Tibial nerve (tissue), 4 donors: Measurements from ENCODE around the gene IL21R. TPM values are rescaled to one million over a fixed set of nuclear protein-coding genes. Genes with fewer than 3 reads are reported as not detected.

ENCODE experiments used
- DNase-seq, 2 donors: peaks; one replicate each; pipeline ENCODE4 v3.0.0-alpha.2; 2019; ENCODE audit warnings: low spot score in 2 of 2
- H3K27ac ChIP-seq, 4 donors: fragments of 200-600 bp; sonication (generic) in 3 of 4; one replicate each; pipeline ENCODE4 v1.5.1; 2017 to 2019; ENCODE audit warnings: mild to moderate bottlenecking in 1 of 4
- H3K27me3 ChIP-seq, 2 donors: fragments of 200-600 bp; sonication (generic) in 1 of 2; one replicate each; pipeline versions ENCODE4 v1.5.1 to v1.6.0; 2017 to 2019
- H3K36me3 ChIP-seq, 3 donors: fragments of 200-600 bp; sonication (generic); one replicate each; pipeline ENCODE4 v1.5.1; 2018 to 2019
- H3K4me1 ChIP-seq, 4 donors: fragments of 200-600 bp; sonication (generic) in 3 of 4; one replicate each; pipeline ENCODE4 v1.5.1; 2017 to 2019
- H3K4me3 ChIP-seq, 4 donors: fragments of 200-600 bp; sonication (generic) in 3 of 4; one replicate each; pipeline ENCODE4 v1.5.1; 2017 to 2019; ENCODE audit warnings: mild to moderate bottlenecking in 1 of 4, moderate library complexity in 1 of 4
- H3K9me3 ChIP-seq, 4 donors: fragments of 200-600 bp; sonication (generic) in 3 of 4; one replicate each; pipeline ENCODE4 v1.5.1; 2017 to 2019
- CTCF ChIP-seq, 5 experiments: fragments of 200-600 bp in 3 of 5; fragments of 450-650 bp in 2 of 5; sonication (generic) in 3 of 5; IDR thresholded peaks; one replicate each; pipeline ENCODE4 v1.5.1; 2016 to 2019; ENCODE audit warnings: antibody characterized with exemption in 5 of 5, mild to moderate bottlenecking in 3 of 5, moderate library complexity in 2 of 5
- EP300 ChIP-seq, 2 donors: sonication (generic); formaldehyde crosslinking; IDR thresholded peaks; one replicate each; pipeline ENCODE4 v1.6.1; 2017; ENCODE audit warnings: antibody characterized with exemption in 2 of 2, mild to moderate bottlenecking in 1 of 2
- POLR2A ChIP-seq, 2 donors: fragments of 450-650 bp; IDR thresholded peaks; one replicate each; pipeline ENCODE4 v1.6.1; 2017; ENCODE audit warnings: antibody characterized with exemption in 2 of 2, mild to moderate bottlenecking in 2 of 2, moderate library complexity in 2 of 2
- WGBS, 2 donors: methylation state at CpG; one replicate each; pipeline ENCODE4 v1.1.5; 2018; 5-methylcytosine and 5-hydroxymethylcytosine counted together
- total RNA-seq, 4 donors: library from RNA; depleted of rRNA; stranded (reverse); fragments of >200 nt; gene quantifications; one replicate each; pipeline ENCODE4 v1.1.0, GENCODE V29; 2016

The IL21R gene
- total RNA-seq, 4 donors from 2014 or later = 0.21 to 1.2 TPM; not detected in 2

- 60 to 67% methylated on average over 27 to 28 of the region's 28 CpGs for WGBS, 2 donors
- no peak overlapping the region for H3K27ac ChIP-seq
- no peak overlapping the region for H3K4me3 ChIP-seq
- no peaks in the 10 kb centered on the region for H3K9me3 ChIP-seq
- no peaks in the 10 kb centered on the region for H3K27me3 ChIP-seq
- peaks cover 5 to 100% (median 50%) of the 10 kb centered on the region in 3 donors for H3K36me3 ChIP-seq
- H3K4me1 ChIP-seq = peaks cover 0 to 7% (median 0%) of the 10 kb centered on the region in 4 donors
- peak in 1 of 2 donors; percentile 23 for TF ChIP-seq EP300 (IDR thresholded peaks at IDR 0.05)
- no peak for TF ChIP-seq POLR2A (IDR thresholded peaks at IDR 0.05)
- no peak for TF ChIP-seq CTCF (IDR thresholded peaks at IDR 0.05)
- DNase-seq = no peak
Observed at GRCh38 chr16:27470567-27471431, 68.8 kb downstream of the IL21R start.

GRCh38 chr16:27471661-27472060, 69.7 kb downstream of the IL21R start:
- H3K27ac ChIP-seq = no peak overlapping the region
- no peaks in the 10 kb centered on the region for H3K27me3 ChIP-seq
- no peak for TF ChIP-seq POLR2A (IDR thresholded peaks at IDR 0.05)
- TF ChIP-seq CTCF (IDR thresholded peaks at IDR 0.05) = no peak
- TF ChIP-seq EP300 (IDR thresholded peaks at IDR 0.05) = no peak
- no peak for DNase-seq
- 92 to 94% methylated on average over 18 to 19 of the region's 19 CpGs for WGBS, 2 donors
- H3K9me3 ChIP-seq = no peaks in the 10 kb centered on the region
- H3K36me3 ChIP-seq = peaks cover 5 to 100% (median 48%) of the 10 kb centered on the region in 3 donors
- peaks cover 0 to 7% (median 0%) of the 10 kb centered on the region in 4 donors for H3K4me1 ChIP-seq
- no peak overlapping the region for H3K4me3 ChIP-seq

- DNase-seq = no peak
- peaks cover 5 to 100% (median 48%) of the 10 kb centered on the region in 3 donors for H3K36me3 ChIP-seq
- no peak overlapping the region for H3K27ac ChIP-seq
- 88 to 90% methylated on average over 15 of the region's 15 CpGs for WGBS, 2 donors
- no peak overlapping the region for H3K4me3 ChIP-seq
- no peaks in the 10 kb centered on the region for H3K9me3 ChIP-seq
- H3K27me3 ChIP-seq = no peaks in the 10 kb centered on the region
- no peak for TF ChIP-seq CTCF (IDR thresholded peaks at IDR 0.05)
- TF ChIP-seq EP300 (IDR thresholded peaks at IDR 0.05) = no peak
- TF ChIP-seq POLR2A (IDR thresholded peaks at IDR 0.05) = no peak
- H3K4me1 ChIP-seq = peaks cover 0 to 7% (median 0%) of the 10 kb centered on the region in 4 donors
Observed at GRCh38 chr16:27472091-27473020, 70.4 kb downstream of the IL21R start.

- Histone ChIP-seq H3K27ac (no peak overlapping the region), H3K27me3 (no peaks in the 10 kb centered on the region), H3K36me3 (peaks cover 5 to 100% (median 39%) of the 10 kb centered on the region in 3 donors), H3K9me3 (no peaks in the 10 kb centered on the region), H3K4me1 (peaks cover 0 to 7% (median 0%) of the 10 kb centered on the region in 4 donors), H3K4me3 (no peak overlapping the region)
- no peak for DNase-seq
- WGBS, 2 donors = 95 to 97% methylated on average over 9 of the region's 9 CpGs
- TF ChIP-seq CTCF (IDR thresholded peaks at IDR 0.05) (no peak), POLR2A (IDR thresholded peaks at IDR 0.05) (no peak), EP300 (IDR thresholded peaks at IDR 0.05) (no peak)
Observed at GRCh38 chr16:27473101-27473900, 71.3 kb downstream of the IL21R start.
